Urinary bladder (tissue), 4 donors: ENCODE results near the gene ULBP1. TPM values are rescaled to one million over a fixed set of nuclear protein-coding genes. Genes with fewer than 3 reads are reported as not detected.
"Not testable (repeated sequence)": the region's sequence is repeated elsewhere in the genome, so short reads cannot be mapped to it uniquely, and the experiment has no call there.

Experiments
- DNase-seq: peaks from one replicate; pipeline ENCODE4 v3.0.0-alpha.2; 2015; ENCODE audit errors: extremely low spot score
- H3K27ac ChIP-seq: one replicate; pipeline ENCODE4 v1.5.1; 2013; ENCODE audit warnings: low read depth, mild to moderate bottlenecking, moderate library complexity
- H3K36me3 ChIP-seq: one replicate; pipeline ENCODE4 v1.6.1; 2013; ENCODE audit warnings: mild to moderate bottlenecking, moderate library complexity; ENCODE audit not compliant: insufficient read depth
- H3K4me1 ChIP-seq: one replicate; pipeline ENCODE4 v1.6.1; 2013; ENCODE audit warnings: mild to moderate bottlenecking, moderate library complexity; ENCODE audit not compliant: insufficient read depth
- H3K4me3 ChIP-seq: one replicate; pipeline ENCODE4 v1.5.1; 2013; ENCODE audit warnings: low read depth, low read length
- WGBS: extraction: QIAGEN DNeasy Blood & Tissue Kit; methylation state at CpG from one replicate; pipeline ENCODE4 v1.1.7; 2013; 5-methylcytosine and 5-hydroxymethylcytosine counted together
- polyA plus RNA-seq: library from polyadenylated mRNA; stranded (reverse); fragments of 200-250 nt; gene quantifications from one replicate; pipeline ENCODE4 v1.2.3, GENCODE V29; 2013
- total RNA-seq: library from RNA; depleted of rRNA; stranded (reverse); fragments of >200 nt; gene quantifications from one replicate; pipeline ENCODE4 v1.2.3, GENCODE V29; 2014
- donor health status: healthy with polysubstance abuse.
- donor health status: healthy.

Gene ULBP1
- total RNA-seq (0.16 TPM), polyA plus RNA-seq (0.03 TPM)

GRCh38 chr6:149963462-149964307 is at the start of gene ULBP1:
Gene ULBP1 (plus strand): TSS chr6:149963943. CDS start chr6:149964050, 107 bp downstream.
- Histone ChIP-seq H3K36me3 (no peaks in the 10 kb centered on the region), H3K27ac (no peak within 1 kb of the TSS), H3K4me1 (no peaks in the 10 kb centered on the region), H3K4me3 (peak within 1 kb of the TSS; percentile 44)
- peak; percentile 46 for DNase-seq
- WGBS, result under 1% methylated on average over 69 of the region's 69 CpGs

GRCh38 chr6:149915970-149916865 is 47.5 kb upstream of the ULBP1 start:
- 87% methylated on average over 10 of the region's 10 CpGs for WGBS
- no peaks in the 10 kb centered on the region for H3K36me3 ChIP-seq
- no peak for DNase-seq

GRCh38 chr6:149917679-149918078 is 46.1 kb upstream of the ULBP1 start:
- no peak for DNase-seq
- Histone ChIP-seq H3K36me3 (no peaks in the 10 kb centered on the region), H3K4me1 (no peaks in the 10 kb centered on the region), H3K4me3 (no peak overlapping the region), H3K27ac (no peak overlapping the region)
- 96% methylated on average over 2 of the region's 2 CpGs for WGBS

More at GRCh38 chr6:149915970-149916865, 47.5 kb upstream of the ULBP1 start:
- H3K4me1 ChIP-seq, result no peaks in the 10 kb centered on the region
- no peak overlapping the region for H3K4me3 ChIP-seq
- no peak overlapping the region for H3K27ac ChIP-seq

GRCh38 chr6:149918151-149918905 is 45.4 kb upstream of the ULBP1 start:
- no peaks in the 10 kb centered on the region for H3K36me3 ChIP-seq
- WGBS, result 85% methylated on average over 6 of the region's 6 CpGs
- no peak for DNase-seq
- H3K4me1 ChIP-seq, result no peaks in the 10 kb centered on the region
- H3K27ac ChIP-seq, result no peak overlapping the region
- no peak overlapping the region for H3K4me3 ChIP-seq

GRCh38 chr6:149919126-149919833 is 44.5 kb upstream of the ULBP1 start:
- DNase-seq, H3K4me1 ChIP-seq, H3K27ac ChIP-seq, H3K36me3 ChIP-seq, H3K4me3 ChIP-seq: not testable (repeated sequence)
- WGBS, result 82% methylated on average over 11 of the region's 11 CpGs

- no peak overlapping the region for H3K4me3 ChIP-seq
- no peak overlapping the region for H3K27ac ChIP-seq
- no peaks in the 10 kb centered on the region for H3K36me3 ChIP-seq
- 89% methylated on average over 4 of the region's 4 CpGs for WGBS
- no peak for DNase-seq
- H3K4me1 ChIP-seq, result no peaks in the 10 kb centered on the region
These were observed 43.9 kb upstream of the ULBP1 start for GRCh38 chr6:149919834-149920225.

GRCh38 chr6:149921361-149921760 is 42.4 kb upstream of the ULBP1 start:
- Histone ChIP-seq H3K36me3 (no peaks in the 10 kb centered on the region), H3K4me3 (no peak overlapping the region), H3K27ac (no peak overlapping the region), H3K4me1 (no peaks in the 10 kb centered on the region)
- DNase-seq, result no peak
- 91% methylated on average over 6 of the region's 6 CpGs for WGBS

GRCh38 chr6:149922091-149922490 is 41.7 kb upstream of the ULBP1 start:
- not testable (repeated sequence) for DNase-seq, H3K4me1 ChIP-seq, H3K27ac ChIP-seq, H3K4me3 ChIP-seq, H3K36me3 ChIP-seq
- WGBS, result 31% methylated on average over 5 of the region's 5 CpGs

GRCh38 chr6:149922642-149923326 is 41.0 kb upstream of the ULBP1 start, which contains the start of gene RAET1G:
Gene RAET1G (minus strand): TSS chr6:149923121. CDS start chr6:149923010, 111 bp downstream.
- Histone ChIP-seq H3K4me3 (peak within 1 kb of the TSS; percentile 13), H3K27ac (no peak within 1 kb of the TSS), H3K4me1 (no peaks in the 10 kb centered on the region), H3K36me3 (no peaks in the 10 kb centered on the region)
- whole genome bisulfite sequencing, result 1% methylated on average over 40 of the region's 40 CpGs
- peak; percentile 88 for DNase-seq

GRCh38 chr6:149923327-149923986 is 40.3 kb upstream of the ULBP1 start:
- Histone ChIP-seq H3K27ac (no peak overlapping the region), H3K4me1 (no peaks in the 10 kb centered on the region), H3K36me3 (no peaks in the 10 kb centered on the region), H3K4me3 (peak overlapping the region; percentile 13)
- DNase-seq, result no peak
- WGBS, result 26% methylated on average over 33 of the region's 33 CpGs

- DNase-seq, result no peak
- H3K27ac ChIP-seq, result no peak overlapping the region
- H3K36me3 ChIP-seq, result no peaks in the 10 kb centered on the region
- H3K4me3 ChIP-seq, result no peak overlapping the region
- 76% methylated on average over 9 of the region's 9 CpGs for WGBS
- H3K4me1 ChIP-seq, result no peaks in the 10 kb centered on the region
These were observed 39.4 kb upstream of the ULBP1 start for GRCh38 chr6:149924206-149924932.
